ENCODE data around the gene GRID2.

Gene GRID2

GRCh38 chr4:92488496-92488895 lies 184.7 kb downstream of the GRID2 start:
- no peak for DNase-seq (ENCODE audit: insufficient read length, low spot score)
- no peak for FAIRE-seq

GRCh38 chr4:92497141-92497540 lies 193.4 kb downstream of the GRID2 start:
- FAIRE-seq: no peak

More at GRCh38 chr4:92488496-92488895, 184.7 kb downstream of the GRID2 start:
- no peak for TF ChIP-seq POLR2A (IDR thresholded peaks at IDR 0.05; ENCODE audit: low read depth, low read length)

GRCh38 chr4:92501456-92501855 lies 197.7 kb downstream of the GRID2 start:
- TF ChIP-seq POLR2A (IDR thresholded peaks at IDR 0.05; ENCODE audit: low read depth, low read length): no peak
- DNase-seq (ENCODE audit: insufficient read length, low spot score) (no peak), FAIRE-seq (no peak)

More at GRCh38 chr4:92497141-92497540, 193.4 kb downstream of the GRID2 start:
- DNase-seq (ENCODE audit: insufficient read length, low spot score): no peak
- no peak for TF ChIP-seq POLR2A (IDR thresholded peaks at IDR 0.05; ENCODE audit: low read depth, low read length)

DNA sequence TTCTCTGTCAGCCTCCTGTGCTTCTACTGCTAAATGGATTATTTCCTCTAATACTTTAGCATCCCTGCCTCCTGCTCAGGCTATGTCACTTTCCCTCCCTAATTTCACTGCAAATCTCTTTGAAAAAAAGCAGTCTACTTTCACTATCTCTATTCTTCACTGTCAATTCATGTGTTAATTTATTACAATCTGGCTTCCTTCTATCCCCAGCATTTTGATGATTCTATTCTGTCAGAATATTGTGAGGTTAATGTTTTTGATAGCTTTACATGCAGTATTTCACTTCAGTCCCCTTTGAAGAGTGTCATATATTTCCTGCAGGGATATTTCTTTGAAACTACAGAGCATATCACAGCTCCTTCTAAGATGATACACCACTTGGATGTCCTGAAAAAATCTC lies 203.2 kb downstream of the GRID2 start:
- DNase-seq (ENCODE audit: insufficient read length, low spot score) (no peak), FAIRE-seq (no peak)
- no peak for TF ChIP-seq POLR2A (IDR thresholded peaks at IDR 0.05; ENCODE audit: low read depth, low read length)

GRCh38 chr4:92514627-92515026 lies 210.9 kb downstream of the GRID2 start:
- FAIRE-seq (no peak), DNase-seq (ENCODE audit: insufficient read length, low spot score) (no peak)
- no peak for TF ChIP-seq POLR2A (IDR thresholded peaks at IDR 0.05; ENCODE audit: low read depth, low read length)

DNA sequence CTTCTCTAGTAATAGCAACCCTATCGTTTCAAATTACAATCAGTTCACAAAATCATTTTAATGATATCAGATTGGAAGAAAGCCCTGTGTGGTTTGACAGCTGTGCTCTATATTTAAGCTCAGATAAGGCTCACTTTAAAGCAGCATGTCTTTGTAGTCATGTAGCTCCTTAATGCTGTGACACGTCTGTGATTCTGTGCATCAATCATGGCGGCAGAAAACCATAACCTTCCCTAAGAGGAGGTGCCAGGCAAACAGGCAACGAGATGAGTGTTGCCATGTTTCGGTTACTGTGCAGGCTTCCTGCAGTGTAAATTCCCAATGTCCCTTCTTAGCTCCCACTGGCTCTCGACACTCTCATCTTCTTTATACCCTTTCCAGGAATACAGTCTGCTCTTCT lies 212.7 kb downstream of the GRID2 start:
- DNase-seq (ENCODE audit: insufficient read length, low spot score): no peak
- no peak for FAIRE-seq
- TF ChIP-seq POLR2A (IDR thresholded peaks at IDR 0.05; ENCODE audit: low read depth, low read length): no peak

GRCh38 chr4:92519727-92520126 lies 216.0 kb downstream of the GRID2 start:
- TF ChIP-seq POLR2A (IDR thresholded peaks at IDR 0.05; ENCODE audit: low read depth, low read length): no peak
- no peak for DNase-seq (ENCODE audit: insufficient read length, low spot score)
- FAIRE-seq: no peak

GRCh38 chr4:92520563-92520962 lies 216.8 kb downstream of the GRID2 start:
- no peak for TF ChIP-seq POLR2A (IDR thresholded peaks at IDR 0.05; ENCODE audit: low read depth, low read length)
- FAIRE-seq (no peak), DNase-seq (ENCODE audit: insufficient read length, low spot score) (no peak)

GRCh38 chr4:92521941-92522340 lies 218.2 kb downstream of the GRID2 start:
- DNase-seq (ENCODE audit: insufficient read length, low spot score) (no peak), FAIRE-seq (no peak)
- no peak for TF ChIP-seq POLR2A (IDR thresholded peaks at IDR 0.05; ENCODE audit: low read depth, low read length)

DNA sequence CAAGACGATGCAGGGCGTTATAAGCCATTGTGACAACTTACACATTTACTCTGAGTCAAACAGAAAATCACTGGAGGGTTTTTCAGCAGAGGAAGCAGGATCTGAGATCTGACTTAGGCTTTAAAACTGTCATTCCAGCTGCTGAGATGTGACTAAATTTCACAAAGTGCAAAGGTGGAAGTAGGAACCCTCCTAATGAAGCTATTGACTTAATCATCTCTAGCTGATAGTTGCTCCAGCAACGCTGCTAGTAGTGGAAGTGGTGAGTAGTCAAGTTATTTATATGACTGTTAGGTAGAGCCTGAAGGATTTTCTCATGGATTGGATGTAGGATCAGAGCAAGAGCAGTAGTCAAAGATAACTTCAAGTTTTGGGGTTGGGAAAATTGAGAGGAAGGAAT lies 218.6 kb downstream of the GRID2 start:
- TF ChIP-seq POLR2A (IDR thresholded peaks at IDR 0.05; ENCODE audit: low read depth, low read length): no peak
- DNase-seq (ENCODE audit: insufficient read length, low spot score) (no peak), FAIRE-seq (no peak)

DNA sequence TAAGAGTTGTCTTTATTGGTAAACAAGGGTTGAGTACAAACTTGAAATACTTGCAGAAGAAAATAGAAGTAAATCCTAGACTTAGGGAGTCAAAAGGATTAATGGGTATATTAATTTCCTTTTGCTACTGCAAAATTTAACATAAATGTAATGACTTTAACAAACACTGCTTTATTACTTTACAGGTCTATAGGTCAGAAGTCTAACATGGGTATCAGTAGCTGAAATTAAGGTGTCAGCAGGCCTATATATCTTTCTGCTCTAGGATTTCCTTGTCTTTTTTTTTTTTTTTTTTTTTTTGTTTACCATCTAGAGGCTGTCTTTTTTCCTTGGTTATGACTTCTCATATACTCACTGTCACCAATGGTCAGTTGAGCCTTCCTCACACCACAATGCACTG lies 220.4 kb downstream of the GRID2 start:
- no peak for DNase-seq (ENCODE audit: insufficient read length, low spot score)
- no peak for FAIRE-seq

DNA sequence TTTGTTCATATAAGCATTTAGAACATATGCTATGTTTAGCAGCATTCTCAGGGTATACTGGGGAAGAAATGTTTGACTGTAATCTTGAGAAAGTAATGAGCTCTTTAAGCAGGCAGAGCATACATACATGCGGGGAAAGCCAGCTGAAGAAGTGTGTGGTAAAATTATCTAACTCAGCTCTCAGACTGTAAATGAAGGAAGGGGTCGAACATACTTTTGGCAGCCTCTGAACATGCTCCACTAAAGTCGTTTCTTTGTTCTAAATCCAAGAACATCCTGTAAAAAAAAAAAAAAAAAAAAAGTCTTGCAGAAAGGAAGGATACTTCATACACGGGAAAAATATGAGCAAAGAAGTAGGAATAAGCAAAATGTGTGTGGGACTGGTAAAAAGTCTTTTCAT lies 224.8 kb downstream of the GRID2 start:
- no peak for FAIRE-seq
- no peak for TF ChIP-seq POLR2A (IDR thresholded peaks at IDR 0.05; ENCODE audit: low read depth, low read length)
- DNase-seq (ENCODE audit: insufficient read length, low spot score): no peak

More for the DNA sequence above, 220.4 kb downstream of the GRID2 start:
- TF ChIP-seq POLR2A (IDR thresholded peaks at IDR 0.05; ENCODE audit: low read depth, low read length): no peak

DNA sequence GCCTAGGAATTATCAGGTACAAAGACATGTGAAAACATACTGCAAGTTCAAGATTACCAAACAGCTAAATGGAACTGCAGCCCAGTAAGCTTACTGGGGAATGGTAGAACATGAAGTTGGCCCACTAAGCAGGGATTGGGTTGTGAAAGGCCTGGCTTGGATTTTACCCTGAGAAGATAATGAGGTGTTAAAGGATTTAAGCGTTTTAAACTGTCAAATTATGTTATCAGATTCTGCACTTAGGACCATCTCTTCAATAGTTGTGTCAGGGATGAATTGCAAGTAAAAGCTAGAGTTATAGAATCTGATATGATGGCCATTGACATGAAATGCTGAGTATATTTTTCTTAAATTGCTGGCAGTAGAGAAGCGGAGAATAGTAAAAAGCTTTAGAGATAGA lies 225.7 kb downstream of the GRID2 start:
- no peak for TF ChIP-seq POLR2A (IDR thresholded peaks at IDR 0.05; ENCODE audit: low read depth, low read length)
- no peak for DNase-seq (ENCODE audit: insufficient read length, low spot score)
- no peak for FAIRE-seq

GRCh38 chr4:92535599-92535998 lies 231.8 kb downstream of the GRID2 start:
- no peak for TF ChIP-seq POLR2A (IDR thresholded peaks at IDR 0.05; ENCODE audit: low read depth, low read length)
- DNase-seq (ENCODE audit: insufficient read length, low spot score): no peak
- no peak for FAIRE-seq

GRCh38 chr4:92551616-92552015 lies 247.8 kb downstream of the GRID2 start:
- FAIRE-seq (no peak), DNase-seq (ENCODE audit: insufficient read length, low spot score) (no peak)
- TF ChIP-seq POLR2A (IDR thresholded peaks at IDR 0.05; ENCODE audit: low read depth, low read length): no peak

- DNase-seq (ENCODE audit: insufficient read length, low spot score) (no peak), FAIRE-seq (no peak)
- TF ChIP-seq POLR2A (IDR thresholded peaks at IDR 0.05; ENCODE audit: low read depth, low read length): no peak
Measured at GRCh38 chr4:92566269-92566668, 262.5 kb downstream of the GRID2 start.
